H9 (cell line): ENCODE results near the gene ABCD4. TPM values are rescaled to one million over a fixed set of nuclear protein-coding genes. Genes with fewer than 3 reads are reported as not detected.

Experiments
- DNase-seq: peaks from one replicate; pipeline ENCODE4 v3.0.0-alpha.2; 2017
- H2AFZ ChIP-seq: one replicate; pipeline ENCODE4 v1.6.1; 2013; ENCODE audit warnings: mild to moderate bottlenecking, low read length, control low read depth, moderate library complexity
- H2AK5ac ChIP-seq: 2 replicates; pipeline ENCODE4 v1.6.1; 2013; ENCODE audit warnings: low read length, control low read depth, mixed read lengths; ENCODE audit not compliant: insufficient read length
- H2BK120ac ChIP-seq: one replicate; pipeline ENCODE4 v1.6.1; 2013; ENCODE audit warnings: low read depth, mild to moderate bottlenecking, low read length, control low read depth, inconsistent platforms; ENCODE audit not compliant: poor library complexity, severe bottlenecking
- H2BK12ac ChIP-seq: 2 replicates; pipeline ENCODE4 v1.6.1; 2013; ENCODE audit warnings: low read length, control low read depth, mixed read lengths, low read depth; ENCODE audit not compliant: insufficient read length
- H2BK15ac ChIP-seq: 2 replicates; pipeline ENCODE4 v1.6.1; 2013; ENCODE audit warnings: low read depth, low read length, control low read depth
- H2BK20ac ChIP-seq: one replicate; pipeline ENCODE4 v1.6.1; 2013; ENCODE audit warnings: low read depth, mild to moderate bottlenecking, low read length, control low read depth, inconsistent platforms; ENCODE audit not compliant: poor library complexity, severe bottlenecking
- H2BK5ac ChIP-seq: 2 replicates; pipeline ENCODE4 v1.6.1; 2013; ENCODE audit warnings: low read length, control low read depth, mixed read lengths; ENCODE audit not compliant: insufficient read length
- H3K14ac ChIP-seq: 2 replicates; pipeline ENCODE4 v1.6.1; 2013; ENCODE audit warnings: low read length, control low read depth; ENCODE audit not compliant: insufficient read depth
- H3K18ac ChIP-seq: 2 replicates; pipeline ENCODE4 v1.6.1; 2013; ENCODE audit warnings: low read depth, mild to moderate bottlenecking, mixed read lengths, low read length, control low read depth; ENCODE audit not compliant: insufficient read length
- H3K23ac ChIP-seq: 2 replicates; pipeline ENCODE4 v1.6.1; 2013; ENCODE audit warnings: low read length, control low read depth, mixed read lengths, low read depth; ENCODE audit not compliant: insufficient read length
- H3K23me2 ChIP-seq: 2 replicates; pipeline ENCODE4 v1.6.1; 2013; ENCODE audit warnings: low read depth, mild to moderate bottlenecking, mixed read lengths, low read length, control low read depth; ENCODE audit not compliant: insufficient read length, poor library complexity, severe bottlenecking
- H3K27ac ChIP-seq: 2 replicates; pipeline ENCODE4 v1.5.1; 2013; ENCODE audit warnings: low read length, control low read depth, mixed read lengths, low read depth; ENCODE audit not compliant: insufficient read length
- H3K27me3 ChIP-seq: 2 replicates; pipeline ENCODE4 v1.6.1; 2013; ENCODE audit warnings: low read length, control low read depth, inconsistent platforms; ENCODE audit not compliant: insufficient read depth
- H3K4ac ChIP-seq: 2 replicates; pipeline ENCODE4 v1.6.1; 2013; ENCODE audit warnings: low read depth, mild to moderate bottlenecking, control low read depth, inconsistent platforms, low read length, moderate library complexity
- H3K4me1 ChIP-seq: 2 replicates; pipeline ENCODE4 v1.6.1; 2013; ENCODE audit warnings: low read length, control low read depth, inconsistent platforms; ENCODE audit not compliant: insufficient read depth
- H3K4me2 ChIP-seq: 2 replicates; pipeline ENCODE4 v1.6.1; 2013; ENCODE audit warnings: low read length, control low read depth, mixed read lengths; ENCODE audit not compliant: insufficient read length, insufficient read depth
- H3K56ac ChIP-seq: 2 replicates; pipeline ENCODE4 v1.6.1; 2013; ENCODE audit warnings: low read depth, mild to moderate bottlenecking, mixed read lengths, low read length, control low read depth; ENCODE audit not compliant: insufficient read length
- H3K79me1 ChIP-seq: 2 replicates; pipeline ENCODE4 v1.6.1; 2013; ENCODE audit warnings: low read depth, mild to moderate bottlenecking, moderate library complexity, low read length, control low read depth, inconsistent platforms; ENCODE audit not compliant: insufficient read depth, poor library complexity, severe bottlenecking
- H3K79me2 ChIP-seq: 2 replicates; pipeline ENCODE4 v1.6.1; 2013; ENCODE audit warnings: low read length, control low read depth, inconsistent platforms; ENCODE audit not compliant: insufficient read depth
- H3K9ac ChIP-seq: 2 replicates; pipeline ENCODE4 v1.6.1; 2013; ENCODE audit warnings: low read length, control low read depth, mixed read lengths; ENCODE audit not compliant: insufficient read length; ENCODE audit errors: extremely low read depth
- H3K9me3 ChIP-seq: one replicate; pipeline ENCODE4 v1.6.1; 2013; ENCODE audit warnings: low read depth, low read length, inconsistent platforms; ENCODE audit not compliant: control insufficient read depth
- H3T11ph ChIP-seq: one replicate; pipeline ENCODE4 v1.6.1; 2013; ENCODE audit warnings: mild to moderate bottlenecking, low read length, control low read depth, inconsistent platforms
- H4K20me1 ChIP-seq: one replicate; pipeline ENCODE4 v1.6.1; 2013; ENCODE audit not compliant: control insufficient read depth, insufficient read length, insufficient read depth
- H4K5ac ChIP-seq: 2 replicates; pipeline ENCODE4 v1.6.1; 2013; ENCODE audit warnings: low read depth, mild to moderate bottlenecking, mixed read lengths, low read length, control low read depth; ENCODE audit not compliant: insufficient read length
- H4K8ac ChIP-seq: replicated peaks from 2 replicates; pipeline ENCODE4 v1.6.1; 2013; ENCODE audit warnings: low read length, control low read depth, mixed read lengths, low read depth; ENCODE audit not compliant: insufficient read length
- H4K91ac ChIP-seq: 2 replicates; pipeline ENCODE4 v1.6.1; 2013; ENCODE audit warnings: low read depth, mild to moderate bottlenecking, moderate library complexity, mixed read lengths, low read length, control low read depth; ENCODE audit not compliant: insufficient read length
- H3K27ac Mint-ChIP-seq, 3 experiments: 2 replicates in 2 of 3; 3 replicates in 1 of 3; pipeline ENCODE4 v1.8.0; 2020 to 2021; ENCODE audit warnings: mixed read lengths in 3 of 3, mild to moderate bottlenecking in 1 of 3, moderate library complexity in 1 of 3
- H3K27me3 Mint-ChIP-seq: 2 replicates; pipeline ENCODE4 v1.8.0; 2021; ENCODE audit warnings: low read depth, mild to moderate bottlenecking, moderate library complexity, mixed read lengths
- H3K36me3 Mint-ChIP-seq, 3 experiments: 2 replicates in 2 of 3; 3 replicates in 1 of 3; pipeline ENCODE4 v1.8.0; 2020 to 2021; ENCODE audit warnings: low read depth in 3 of 3, mixed read lengths in 3 of 3; ENCODE audit not compliant: insufficient read depth in 1 of 3
- H3K4me1 Mint-ChIP-seq, 2 experiments: 2 replicates each; pipeline ENCODE4 v1.8.0; 2020; ENCODE audit warnings: mixed read lengths in 2 of 2
- H3K4me3 Mint-ChIP-seq, 2 experiments: 2 replicates in 1 of 2; 3 replicates in 1 of 2; pipeline ENCODE4 v1.8.0; 2020 to 2021; ENCODE audit warnings: mild to moderate bottlenecking in 2 of 2, mixed read lengths in 2 of 2, moderate library complexity in 1 of 2
- H3K9me3 Mint-ChIP-seq, 2 experiments: 2 replicates in 1 of 2; 3 replicates in 1 of 2; pipeline ENCODE4 v1.8.0; 2020; ENCODE audit warnings: mild to moderate bottlenecking in 2 of 2, mixed read lengths in 2 of 2, moderate library complexity in 1 of 2
- WGBS: extraction: QIAGEN DNeasy Blood & Tissue Kit; methylation state at CpG from one replicate; pipeline ENCODE4 v1.1.7; 2013; ENCODE audit warnings: missing lambda C conversion rate, low lambda C conversion rate, mixed read lengths; ENCODE audit not compliant: insufficient read length; ENCODE audit errors: extremely low coverage; 5-methylcytosine and 5-hydroxymethylcytosine counted together
- total RNA-seq: library from RNA; stranded (reverse); gene quantifications from 2 replicates; pipeline ENCODE4 v1.2.1, GENCODE V29; 2021
- TF ChIP-seq, protein P1 (sequence below): fragments of 200-600 bp; sonication (generic); conservative IDR thresholded peaks from 3 replicates; pipeline ENCODE4 v1.8.0; 2021; ENCODE audit warnings: antibody characterized with exemption, mild to moderate bottlenecking

The ABCD4 gene
- total RNA-seq, 1 experiment from 2014 or later = 80.9 TPM

DNA sequence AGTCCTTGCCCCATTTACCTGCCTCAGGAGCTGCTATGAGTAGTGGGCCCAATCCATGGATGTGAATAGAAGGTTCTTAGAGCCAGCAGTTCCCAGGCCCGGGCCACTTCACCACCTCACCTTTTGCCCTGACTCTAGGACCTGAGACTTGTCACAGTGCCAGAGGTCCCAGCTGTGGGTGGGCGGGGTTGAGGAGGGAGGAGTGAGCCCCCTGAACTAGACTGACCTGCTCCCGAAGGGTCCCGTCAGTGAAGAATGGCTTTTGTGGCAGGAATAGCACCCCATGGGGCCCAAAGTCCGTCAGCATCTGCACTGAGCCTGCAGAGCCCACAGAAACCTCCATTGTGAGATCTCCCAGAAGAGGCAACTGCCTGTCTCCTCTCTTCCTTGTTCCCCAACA is 12.9 kb downstream of the ABCD4 start:
- no peaks in the 10 kb centered on the region for H3K23me2 ChIP-seq
- H3K79me2 ChIP-seq = no peaks in the 10 kb centered on the region
- H3K4me1 Mint-ChIP-seq = peaks cover 4 to 8% of the 10 kb centered on the region in 2 experiments
- H3K4ac ChIP-seq = no peak overlapping the region
- H3K4me1 ChIP-seq = no peaks in the 10 kb centered on the region
- H2BK5ac ChIP-seq = no peak overlapping the region
- no peak overlapping the region for H2AFZ ChIP-seq
- no peak overlapping the region for H4K5ac ChIP-seq
- no peak overlapping the region for H3K9ac ChIP-seq
- no peak for DNase-seq
- H2BK20ac ChIP-seq = no peak overlapping the region
- no peak overlapping the region for H2BK120ac ChIP-seq
- H3T11ph ChIP-seq = no peak overlapping the region
- H2BK15ac ChIP-seq = no peak overlapping the region
- no CpG with 5 or more reads among the region's 5 CpGs for WGBS
- no peak overlapping the region for H3K27ac ChIP-seq
- H3K4me3 Mint-ChIP-seq = no peak overlapping the region
- no peaks in the 10 kb centered on the region for H3K9me3 ChIP-seq
- no peaks in the 10 kb centered on the region for H3K27me3 ChIP-seq
- TF ChIP-seq, protein P1, sequence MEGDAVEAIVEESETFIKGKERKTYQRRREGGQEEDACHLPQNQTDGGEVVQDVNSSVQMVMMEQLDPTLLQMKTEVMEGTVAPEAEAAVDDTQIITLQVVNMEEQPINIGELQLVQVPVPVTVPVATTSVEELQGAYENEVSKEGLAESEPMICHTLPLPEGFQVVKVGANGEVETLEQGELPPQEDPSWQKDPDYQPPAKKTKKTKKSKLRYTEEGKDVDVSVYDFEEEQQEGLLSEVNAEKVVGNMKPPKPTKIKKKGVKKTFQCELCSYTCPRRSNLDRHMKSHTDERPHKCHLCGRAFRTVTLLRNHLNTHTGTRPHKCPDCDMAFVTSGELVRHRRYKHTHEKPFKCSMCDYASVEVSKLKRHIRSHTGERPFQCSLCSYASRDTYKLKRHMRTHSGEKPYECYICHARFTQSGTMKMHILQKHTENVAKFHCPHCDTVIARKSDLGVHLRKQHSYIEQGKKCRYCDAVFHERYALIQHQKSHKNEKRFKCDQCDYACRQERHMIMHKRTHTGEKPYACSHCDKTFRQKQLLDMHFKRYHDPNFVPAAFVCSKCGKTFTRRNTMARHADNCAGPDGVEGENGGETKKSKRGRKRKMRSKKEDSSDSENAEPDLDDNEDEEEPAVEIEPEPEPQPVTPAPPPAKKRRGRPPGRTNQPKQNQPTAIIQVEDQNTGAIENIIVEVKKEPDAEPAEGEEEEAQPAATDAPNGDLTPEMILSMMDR = no peak
- H3K36me3 Mint-ChIP-seq = peaks cover 37 to 86% (median 84%) of the 10 kb centered on the region in 3 experiments
- H2AK5ac ChIP-seq = no peak overlapping the region
- H4K8ac ChIP-seq = no peak overlapping the region
- H3K27me3 Mint-ChIP-seq = no peaks in the 10 kb centered on the region; the same call in 1 of the 2 replicates
- no peak overlapping the region for H3K23ac ChIP-seq
- H3K9me3 Mint-ChIP-seq = no peaks in the 10 kb centered on the region
- no peaks in the 10 kb centered on the region for H4K20me1 ChIP-seq
- H3K27ac Mint-ChIP-seq = peak overlapping the region in 1 of 3 experiments; percentile 51; a peak in 2 of 7 replicates
- H3K14ac ChIP-seq = no peak overlapping the region
- H3K56ac ChIP-seq = no peak overlapping the region
- H3K79me1 ChIP-seq = no peaks in the 10 kb centered on the region
- no peak overlapping the region for H4K91ac ChIP-seq
- H3K4me2 ChIP-seq = no peak overlapping the region
- H2BK12ac ChIP-seq = no peak overlapping the region
- H3K18ac ChIP-seq = no peak overlapping the region
